Mammary epithelial cell (primary cell): ENCODE results near the gene LHB.

ENCODE experiments used
- CTCF ChIP-seq, 2 donors: IDR thresholded peaks in 1 of 2; conservative IDR thresholded peaks in 1 of 2; 2 replicates each; pipeline ENCODE4 v1.5.1; 2011 to 2012; ENCODE audit warnings: inconsistent platforms in 2 of 2, low read length in 2 of 2, mild to moderate bottlenecking in 2 of 2, control low read depth in 1 of 2, low read depth in 1 of 2; ENCODE audit not compliant: insufficient read depth in 1 of 2; ENCODE audit errors: extremely low read depth in 1 of 2
- EZH2 ChIP-seq: IDR thresholded peaks from 2 replicates; pipeline ENCODE4 v1.6.1; 2012; ENCODE audit warnings: low read length, inconsistent platforms, borderline replicate concordance

- no peak for TF ChIP-seq CTCF (conservative IDR thresholded peaks at IDR 0.05 in 1 of 2, IDR thresholded peaks at IDR 0.05 in 1 of 2; ENCODE audit: extremely low read depth in 1 of 2, insufficient read depth in 1 of 2, low read depth in 1 of 2, low read length in 2 of 2)
- TF ChIP-seq EZH2: no peak
Observed at GRCh38 chr19:49004964-49005614, 11.8 kb downstream of the LHB start.
